ENCODE data around the gene KANSL3. TPM values are rescaled to one million over a fixed set of nuclear protein-coding genes. Genes with fewer than 3 reads are reported as not detected.

KANSL3 gene
- total and polyA plus RNA-seq, 2 experiments from 2014 or later: 8.9 to 31.4 TPM

DNA sequence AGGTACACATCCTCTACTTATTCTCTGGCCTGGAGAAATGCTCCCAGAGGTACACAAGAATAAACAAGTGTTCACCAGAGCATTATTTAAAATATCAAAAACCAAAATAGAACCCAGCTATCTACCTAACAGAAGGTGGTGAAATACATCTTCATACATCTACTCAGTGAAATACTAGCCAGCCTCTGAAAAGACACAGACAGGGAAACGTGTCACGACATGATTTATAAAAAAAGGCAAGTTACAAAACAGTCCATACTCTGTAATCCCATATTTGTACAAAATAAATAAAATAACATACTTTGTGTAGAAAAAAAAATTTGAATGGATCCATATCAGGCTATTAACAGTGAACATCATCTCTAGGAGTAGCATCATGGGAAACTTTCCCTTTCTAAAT, 38.2 kb downstream of the KANSL3 start (continued):
- TF ChIP-seq, protein P1, sequence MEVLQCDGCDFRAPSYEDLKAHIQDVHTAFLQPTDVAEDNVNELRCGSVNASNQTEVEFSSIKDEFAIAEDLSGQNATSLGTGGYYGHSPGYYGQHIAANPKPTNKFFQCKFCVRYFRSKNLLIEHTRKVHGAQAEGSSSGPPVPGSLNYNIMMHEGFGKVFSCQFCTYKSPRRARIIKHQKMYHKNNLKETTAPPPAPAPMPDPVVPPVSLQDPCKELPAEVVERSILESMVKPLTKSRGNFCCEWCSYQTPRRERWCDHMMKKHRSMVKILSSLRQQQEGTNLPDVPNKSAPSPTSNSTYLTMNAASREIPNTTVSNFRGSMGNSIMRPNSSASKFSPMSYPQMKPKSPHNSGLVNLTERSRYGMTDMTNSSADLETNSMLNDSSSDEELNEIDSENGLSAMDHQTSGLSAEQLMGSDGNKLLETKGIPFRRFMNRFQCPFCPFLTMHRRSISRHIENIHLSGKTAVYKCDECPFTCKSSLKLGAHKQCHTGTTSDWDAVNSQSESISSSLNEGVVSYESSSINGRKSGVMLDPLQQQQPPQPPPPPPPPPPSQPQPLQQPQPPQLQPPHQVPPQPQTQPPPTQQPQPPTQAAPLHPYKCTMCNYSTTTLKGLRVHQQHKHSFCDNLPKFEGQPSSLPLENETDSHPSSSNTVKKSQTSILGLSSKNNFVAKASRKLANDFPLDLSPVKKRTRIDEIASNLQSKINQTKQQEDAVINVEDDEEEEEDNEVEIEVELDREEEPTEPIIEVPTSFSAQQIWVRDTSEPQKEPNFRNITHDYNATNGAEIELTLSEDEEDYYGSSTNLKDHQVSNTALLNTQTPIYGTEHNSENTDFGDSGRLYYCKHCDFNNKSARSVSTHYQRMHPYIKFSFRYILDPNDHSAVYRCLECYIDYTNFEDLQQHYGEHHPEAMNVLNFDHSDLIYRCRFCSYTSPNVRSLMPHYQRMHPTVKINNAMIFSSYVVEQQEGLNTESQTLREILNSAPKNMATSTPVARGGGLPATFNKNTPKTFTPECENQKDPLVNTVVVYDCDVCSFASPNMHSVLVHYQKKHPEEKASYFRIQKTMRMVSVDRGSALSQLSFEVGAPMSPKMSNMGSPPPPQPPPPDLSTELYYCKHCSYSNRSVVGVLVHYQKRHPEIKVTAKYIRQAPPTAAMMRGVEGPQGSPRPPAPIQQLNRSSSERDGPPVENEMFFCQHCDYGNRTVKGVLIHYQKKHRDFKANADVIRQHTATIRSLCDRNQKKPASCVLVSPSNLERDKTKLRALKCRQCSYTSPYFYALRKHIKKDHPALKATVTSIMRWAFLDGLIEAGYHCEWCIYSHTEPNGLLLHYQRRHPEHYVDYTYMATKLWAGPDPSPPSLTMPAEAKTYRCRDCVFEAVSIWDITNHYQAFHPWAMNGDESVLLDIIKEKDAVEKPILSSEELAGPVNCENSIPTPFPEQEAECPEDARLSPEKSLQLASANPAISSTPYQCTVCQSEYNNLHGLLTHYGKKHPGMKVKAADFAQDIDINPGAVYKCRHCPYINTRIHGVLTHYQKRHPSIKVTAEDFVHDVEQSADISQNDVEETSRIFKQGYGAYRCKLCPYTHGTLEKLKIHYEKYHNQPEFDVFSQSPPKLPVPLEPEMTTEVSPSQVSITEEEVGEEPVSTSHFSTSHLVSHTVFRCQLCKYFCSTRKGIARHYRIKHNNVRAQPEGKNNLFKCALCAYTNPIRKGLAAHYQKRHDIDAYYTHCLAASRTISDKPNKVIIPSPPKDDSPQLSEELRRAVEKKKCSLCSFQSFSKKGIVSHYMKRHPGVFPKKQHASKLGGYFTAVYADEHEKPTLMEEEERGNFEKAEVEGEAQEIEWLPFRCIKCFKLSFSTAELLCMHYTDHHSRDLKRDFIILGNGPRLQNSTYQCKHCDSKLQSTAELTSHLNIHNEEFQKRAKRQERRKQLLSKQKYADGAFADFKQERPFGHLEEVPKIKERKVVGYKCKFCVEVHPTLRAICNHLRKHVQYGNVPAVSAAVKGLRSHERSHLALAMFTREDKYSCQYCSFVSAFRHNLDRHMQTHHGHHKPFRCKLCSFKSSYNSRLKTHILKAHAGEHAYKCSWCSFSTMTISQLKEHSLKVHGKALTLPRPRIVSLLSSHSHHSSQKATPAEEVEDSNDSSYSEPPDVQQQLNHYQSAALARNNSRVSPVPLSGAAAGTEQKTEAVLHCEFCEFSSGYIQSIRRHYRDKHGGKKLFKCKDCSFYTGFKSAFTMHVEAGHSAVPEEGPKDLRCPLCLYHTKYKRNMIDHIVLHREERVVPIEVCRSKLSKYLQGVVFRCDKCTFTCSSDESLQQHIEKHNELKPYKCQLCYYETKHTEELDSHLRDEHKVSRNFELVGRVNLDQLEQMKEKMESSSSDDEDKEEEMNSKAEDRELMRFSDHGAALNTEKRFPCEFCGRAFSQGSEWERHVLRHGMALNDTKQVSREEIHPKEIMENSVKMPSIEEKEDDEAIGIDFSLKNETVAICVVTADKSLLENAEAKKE (CRISPR knock-in tag; IDR thresholded peaks at IDR 0.05): no peak
- TF ChIP-seq, protein P2, sequence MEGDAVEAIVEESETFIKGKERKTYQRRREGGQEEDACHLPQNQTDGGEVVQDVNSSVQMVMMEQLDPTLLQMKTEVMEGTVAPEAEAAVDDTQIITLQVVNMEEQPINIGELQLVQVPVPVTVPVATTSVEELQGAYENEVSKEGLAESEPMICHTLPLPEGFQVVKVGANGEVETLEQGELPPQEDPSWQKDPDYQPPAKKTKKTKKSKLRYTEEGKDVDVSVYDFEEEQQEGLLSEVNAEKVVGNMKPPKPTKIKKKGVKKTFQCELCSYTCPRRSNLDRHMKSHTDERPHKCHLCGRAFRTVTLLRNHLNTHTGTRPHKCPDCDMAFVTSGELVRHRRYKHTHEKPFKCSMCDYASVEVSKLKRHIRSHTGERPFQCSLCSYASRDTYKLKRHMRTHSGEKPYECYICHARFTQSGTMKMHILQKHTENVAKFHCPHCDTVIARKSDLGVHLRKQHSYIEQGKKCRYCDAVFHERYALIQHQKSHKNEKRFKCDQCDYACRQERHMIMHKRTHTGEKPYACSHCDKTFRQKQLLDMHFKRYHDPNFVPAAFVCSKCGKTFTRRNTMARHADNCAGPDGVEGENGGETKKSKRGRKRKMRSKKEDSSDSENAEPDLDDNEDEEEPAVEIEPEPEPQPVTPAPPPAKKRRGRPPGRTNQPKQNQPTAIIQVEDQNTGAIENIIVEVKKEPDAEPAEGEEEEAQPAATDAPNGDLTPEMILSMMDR (conservative IDR thresholded peaks at IDR 0.05; ENCODE audit: low read depth in 2 of 2): no peak
- TF ChIP-seq JUNB (IDR thresholded peaks at IDR 0.05; ENCODE audit: unreplicated experiment): no peak
- TF ChIP-seq CREB1 (CRISPR knock-in tag; IDR thresholded peaks at IDR 0.05; ENCODE audit: low read depth): no peak
- no peak for TF ChIP-seq STAT1 (IDR thresholded peaks at IDR 0.05; ENCODE audit: unreplicated experiment)
- no peak for TF ChIP-seq EZH2phosphoT487 (IDR thresholded peaks at IDR 0.05; ENCODE audit: unreplicated experiment)
- no peak for TF ChIP-seq ZNF331 (CRISPR knock-in tag; IDR thresholded peaks at IDR 0.05; ENCODE audit: low read depth)
- no peak for TF ChIP-seq ZNF114 (CRISPR knock-in tag; IDR thresholded peaks at IDR 0.05)

DNA sequence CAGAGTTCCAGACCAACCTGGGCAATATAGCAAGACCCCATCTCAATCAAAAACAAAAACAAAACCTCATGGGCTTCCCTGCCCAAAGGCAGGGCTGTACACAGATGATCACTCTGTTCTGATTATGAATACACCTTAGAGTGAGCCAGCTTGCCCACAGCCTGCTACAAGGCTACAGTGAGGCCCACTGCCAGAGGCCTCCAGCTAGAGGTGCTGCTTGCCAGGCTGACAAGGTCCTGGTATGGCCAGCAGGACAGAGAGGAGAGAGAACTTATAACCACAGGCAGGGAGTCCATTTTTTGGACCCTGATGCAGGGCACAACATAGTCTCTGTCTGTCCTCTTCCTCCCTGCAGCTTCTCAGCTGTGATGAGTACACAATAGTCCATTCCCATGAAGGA, 41.5 kb downstream of the KANSL3 start:
- H3K27me3 Mint-ChIP-seq (ENCODE audit: insufficient read depth, low read depth, poor library complexity): no peaks in the 10 kb centered on the region
- ATAC-seq: no peak
- Histone ChIP-seq H3K36me3 (ENCODE audit: insufficient read depth) (0 out of 2 replicates have a peak, but pooled peaks cover 23% of the 10 kb centered on the region), H3K4me2 (no peak overlapping the region), H3K27me3 (ENCODE audit: insufficient read depth) (no peaks in the 10 kb centered on the region), H3K9me2 (ENCODE audit: insufficient read depth) (no peaks in the 10 kb centered on the region), H3F3A (replicated peaks; ENCODE audit: low read depth) (no peaks in the 10 kb centered on the region), H3K27ac (ENCODE audit: low read depth) (no peak overlapping the region), H3K79me2 (replicated peaks; ENCODE audit: insufficient read depth) (no peaks in the 10 kb centered on the region), H3K4me1 (ENCODE audit: insufficient read depth) (no peaks in the 10 kb centered on the region), H3K4me3 (no peak overlapping the region), H4K20me1 (replicated peaks; ENCODE audit: insufficient read depth) (no peaks in the 10 kb centered on the region; the same call in 1 of the 2 replicates), H2AFZ (no peak overlapping the region)
- H3K9me3 Mint-ChIP-seq: no peaks in the 10 kb centered on the region
- no peak for DNase-seq (ENCODE audit: low spot score)
- no peak overlapping the region for H3K27ac Mint-ChIP-seq
- H3K4me1 Mint-ChIP-seq: no peaks in the 10 kb centered on the region
- H3K36me3 Mint-ChIP-seq (ENCODE audit: low read depth): peaks cover 60% of the 10 kb centered on the region
- H3K4me3 Mint-ChIP-seq: no peak overlapping the region
- TF ChIP-seq EZH2 (IDR thresholded peaks at IDR 0.05; ENCODE audit: low read depth, unreplicated experiment) (no peak), CREB1 (CRISPR knock-in tag; IDR thresholded peaks at IDR 0.05; ENCODE audit: low read depth) (no peak), NANOG (IDR thresholded peaks at IDR 0.05; ENCODE audit: borderline replicate concordance) (no peak), POLR2AphosphoS5 (IDR thresholded peaks at IDR 0.05; ENCODE audit: low read depth) (no peak), JUNB (IDR thresholded peaks at IDR 0.05; ENCODE audit: unreplicated experiment) (no peak), STAT1 (IDR thresholded peaks at IDR 0.05; ENCODE audit: unreplicated experiment) (no peak)
- TF ChIP-seq, protein P3, sequence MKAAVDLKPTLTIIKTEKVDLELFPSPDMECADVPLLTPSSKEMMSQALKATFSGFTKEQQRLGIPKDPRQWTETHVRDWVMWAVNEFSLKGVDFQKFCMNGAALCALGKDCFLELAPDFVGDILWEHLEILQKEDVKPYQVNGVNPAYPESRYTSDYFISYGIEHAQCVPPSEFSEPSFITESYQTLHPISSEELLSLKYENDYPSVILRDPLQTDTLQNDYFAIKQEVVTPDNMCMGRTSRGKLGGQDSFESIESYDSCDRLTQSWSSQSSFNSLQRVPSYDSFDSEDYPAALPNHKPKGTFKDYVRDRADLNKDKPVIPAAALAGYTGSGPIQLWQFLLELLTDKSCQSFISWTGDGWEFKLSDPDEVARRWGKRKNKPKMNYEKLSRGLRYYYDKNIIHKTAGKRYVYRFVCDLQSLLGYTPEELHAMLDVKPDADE (IDR thresholded peaks at IDR 0.05): no peak
